GM19023 (cell line): ENCODE data around the gene ZNF107.
"Not testable (repeated sequence)": the region's sequence is repeated elsewhere in the genome, so short reads cannot be mapped to it uniquely, and the experiment has no call there.

Source experiments
- ATAC-seq: cut with Tn5 transposase; IDR thresholded peaks from one replicate; pipeline ENCODE4 v1.9.1; 2021; ENCODE audit warnings: mild to moderate bottlenecking, moderate library complexity; ENCODE audit not compliant: unreplicated experiment

The ZNF107 gene

GRCh38 chr7:64729089-64729848, 63.3 kb downstream of the ZNF107 start:
- ATAC-seq, result no peak

- ATAC-seq, result no peak
These were observed 67.8 kb downstream of the ZNF107 start for GRCh38 chr7:64733550-64734240.

- no peak for ATAC-seq
These were observed 70.6 kb downstream of the ZNF107 start for GRCh38 chr7:64736575-64736974.

- not testable (repeated sequence) for ATAC-seq
These were observed 72.5 kb downstream of the ZNF107 start for GRCh38 chr7:64738403-64738802.

- ATAC-seq, result not testable (repeated sequence)
These were observed 73.0 kb downstream of the ZNF107 start for GRCh38 chr7:64738953-64739352.

- no peak for ATAC-seq
These were observed 78.7 kb downstream of the ZNF107 start for GRCh38 chr7:64744680-64745079.

GRCh38 chr7:64747802-64748201, 81.9 kb downstream of the ZNF107 start:
- ATAC-seq, result no peak

GRCh38 chr7:64753032-64753431, 87.1 kb downstream of the ZNF107 start:
- no peak for ATAC-seq

GRCh38 chr7:64755865-64756264, 89.9 kb downstream of the ZNF107 start:
- ATAC-seq, result no peak

- ATAC-seq, result no peak
These were observed 92.2 kb downstream of the ZNF107 start for GRCh38 chr7:64758151-64758550.
